Duodenal mucosa (tissue), 2 donors: ENCODE results near the gene ARHGAP44.
A peak's percentile ranks its signal among the peaks of the same experiment; 100 is the strongest.

Experiments
- H3K27ac ChIP-seq: one replicate; pipeline ENCODE4 v1.7.0; 2013; ENCODE audit warnings: low read depth, low read length
- H3K27me3 ChIP-seq, 2 donors: one replicate each; pipeline ENCODE4 v1.7.0; 2013; ENCODE audit warnings: low read length in 2 of 2, control low read depth in 1 of 2; ENCODE audit not compliant: insufficient read depth in 2 of 2, control insufficient read depth in 1 of 2
- H3K36me3 ChIP-seq, 2 donors: one replicate each; pipeline ENCODE4 v1.7.0; 2013; ENCODE audit warnings: low read length in 2 of 2, control low read depth in 1 of 2; ENCODE audit not compliant: insufficient read depth in 2 of 2, control insufficient read depth in 1 of 2
- H3K4me1 ChIP-seq, 2 donors: one replicate each; pipeline ENCODE4 v1.7.0; 2013; ENCODE audit warnings: low read length in 2 of 2, control low read depth in 1 of 2; ENCODE audit not compliant: insufficient read depth in 2 of 2, control insufficient read depth in 1 of 2
- H3K4me3 ChIP-seq, 2 donors: one replicate each; pipeline ENCODE4 v1.7.0; 2013; ENCODE audit warnings: low read length in 2 of 2, low read depth in 1 of 2
- H3K9ac ChIP-seq, 2 donors: one replicate each; pipeline ENCODE4 v1.7.0; 2013; ENCODE audit warnings: low read length in 2 of 2, low read depth in 1 of 2
- H3K9me3 ChIP-seq, 2 donors: one replicate each; pipeline ENCODE4 v1.7.0; 2013; ENCODE audit warnings: low read length in 2 of 2, control low read depth in 1 of 2; ENCODE audit not compliant: control insufficient read depth in 1 of 2

ARHGAP44 gene

GRCh38 chr17:12983991-12984884, 194.9 kb downstream of the ARHGAP44 start:
- Histone ChIP-seq H3K4me3 (no peak overlapping the region), H3K27ac (peak overlapping the region; percentile 7)

GRCh38 chr17:12985431-12986293, 196.4 kb downstream of the ARHGAP44 start:
- Histone ChIP-seq H3K27me3 (no peaks in the 10 kb centered on the region), H3K9me3 (no peaks in the 10 kb centered on the region), H3K27ac (no peak overlapping the region), H3K9ac (no peak overlapping the region), H3K36me3 (peaks cover 4 to 8% of the 10 kb centered on the region in 2 donors), H3K4me1 (no peaks in the 10 kb centered on the region), H3K4me3 (no peak overlapping the region)

More at GRCh38 chr17:12983991-12984884, 194.9 kb downstream of the ARHGAP44 start:
- no peaks in the 10 kb centered on the region for H3K9me3 ChIP-seq
- no peaks in the 10 kb centered on the region for H3K4me1 ChIP-seq
- no peaks in the 10 kb centered on the region for H3K27me3 ChIP-seq
- peaks cover 0 to 4% of the 10 kb centered on the region in 2 donors for H3K36me3 ChIP-seq
- no peak overlapping the region for H3K9ac ChIP-seq

GRCh38 chr17:12987120-12987519, 197.8 kb downstream of the ARHGAP44 start:
- H3K9me3 ChIP-seq: no peaks in the 10 kb centered on the region
- no peaks in the 10 kb centered on the region for H3K27me3 ChIP-seq
- no peak overlapping the region for H3K4me3 ChIP-seq
- no peaks in the 10 kb centered on the region for H3K4me1 ChIP-seq
- H3K9ac ChIP-seq: no peak overlapping the region
- H3K27ac ChIP-seq: no peak overlapping the region
- peaks cover 12 to 15% of the 10 kb centered on the region in 2 donors for H3K36me3 ChIP-seq

GRCh38 chr17:12990041-12990808, 200.9 kb downstream of the ARHGAP44 start:
- H3K36me3 ChIP-seq: peaks cover 38 to 46% of the 10 kb centered on the region in 2 donors
- no peaks in the 10 kb centered on the region for H3K9me3 ChIP-seq
- no peak overlapping the region for H3K9ac ChIP-seq
- no peak overlapping the region for H3K27ac ChIP-seq
- no peak overlapping the region for H3K4me3 ChIP-seq
- H3K27me3 ChIP-seq: no peaks in the 10 kb centered on the region
- H3K4me1 ChIP-seq: no peaks in the 10 kb centered on the region

- Histone ChIP-seq H3K4me3 (no peak overlapping the region), H3K27ac (no peak overlapping the region), H3K27me3 (no peaks in the 10 kb centered on the region), H3K4me1 (no peaks in the 10 kb centered on the region), H3K9me3 (no peaks in the 10 kb centered on the region), H3K9ac (no peak overlapping the region), H3K36me3 (peaks cover 41 to 53% of the 10 kb centered on the region in 2 donors)
These were observed 201.6 kb downstream of the ARHGAP44 start for GRCh38 chr17:12990926-12991325.

GRCh38 chr17:12992676-12993075, 203.4 kb downstream of the ARHGAP44 start:
- Histone ChIP-seq H3K4me3 (no peak overlapping the region), H3K9ac (no peak overlapping the region), H3K9me3 (no peaks in the 10 kb centered on the region), H3K36me3 (peaks cover 57 to 69% of the 10 kb centered on the region in 2 donors), H3K27me3 (no peaks in the 10 kb centered on the region), H3K4me1 (no peaks in the 10 kb centered on the region), H3K27ac (no peak overlapping the region)

- H3K36me3 ChIP-seq: peaks cover 66 to 79% of the 10 kb centered on the region in 2 donors
- H3K9me3 ChIP-seq: no peaks in the 10 kb centered on the region
- H3K9ac ChIP-seq: no peak overlapping the region
- no peaks in the 10 kb centered on the region for H3K4me1 ChIP-seq
- H3K4me3 ChIP-seq: no peak overlapping the region
- no peaks in the 10 kb centered on the region for H3K27me3 ChIP-seq
- no peak overlapping the region for H3K27ac ChIP-seq
These were observed 204.3 kb downstream of the ARHGAP44 start for GRCh38 chr17:12993631-12994030.

GRCh38 chr17:12994341-12995074, 205.2 kb downstream of the ARHGAP44 start:
- Histone ChIP-seq H3K27me3 (no peaks in the 10 kb centered on the region), H3K9ac (no peak overlapping the region), H3K4me3 (no peak overlapping the region), H3K27ac (no peak overlapping the region), H3K9me3 (no peaks in the 10 kb centered on the region), H3K36me3 (peaks cover 71 to 88% of the 10 kb centered on the region in 2 donors), H3K4me1 (no peaks in the 10 kb centered on the region)

- H3K27ac ChIP-seq: no peak overlapping the region
- H3K4me3 ChIP-seq: no peak overlapping the region
- H3K4me1 ChIP-seq: no peaks in the 10 kb centered on the region
- no peaks in the 10 kb centered on the region for H3K27me3 ChIP-seq
- peaks cover 76 to 90% of the 10 kb centered on the region in 2 donors for H3K36me3 ChIP-seq
- H3K9ac ChIP-seq: no peak overlapping the region
- no peaks in the 10 kb centered on the region for H3K9me3 ChIP-seq
These were observed 206.0 kb downstream of the ARHGAP44 start for GRCh38 chr17:12995106-12995895.
